ENCODE measurements around the gene PRKAR2B.

DNA sequence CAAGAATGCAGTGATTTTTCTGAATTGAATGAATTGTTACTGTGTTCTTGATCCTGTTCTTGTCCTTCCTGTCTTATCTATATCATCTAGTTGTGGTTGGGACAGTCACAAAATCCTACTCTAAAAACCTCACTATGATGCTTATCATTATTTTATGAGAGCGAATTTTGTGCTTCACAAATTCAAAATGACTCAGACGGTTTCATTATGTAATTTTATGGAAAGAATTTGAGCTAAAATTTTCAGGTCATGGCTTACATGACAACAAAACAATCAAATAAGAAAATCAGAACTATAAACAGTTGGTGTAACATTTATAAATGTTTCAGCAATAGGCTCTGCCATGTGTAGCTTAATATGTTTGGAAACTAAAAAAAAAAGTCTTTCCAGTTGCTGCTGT lies 6.9 kb downstream of the PRKAR2B start:
- TF ChIP-seq GATA2 (IDR thresholded peaks at IDR 0.05; ENCODE audit: low read depth, low read length) (0 out of 2 replicates have a peak, but pooled peaks have one; percentile 6), GATA3 (IDR thresholded peaks at IDR 0.05; ENCODE audit: low read depth, low read length) (peak; percentile 73; the same call in 1 of the 2 replicates)

Measured in SH-SY5Y (cell line).